Stimulated activated CD4-positive, alpha-beta T cell treated with anti-CD3 and anti-CD28 coated beads, TNF-alpha, amount 100 ng/mL, for 24 hours (primary cell): ENCODE measurements around the gene IFFO2.

Experiments used
- DNase-seq, 3 experiments: peaks; one replicate each; pipeline ENCODE4 v3.0.0-alpha.2; 2020; ENCODE audit warnings: low read depth in 3 of 3

The IFFO2 gene

GRCh38 chr1:18936814-18937481 is 19.5 kb downstream of the IFFO2 start:
- DNase-seq: no peak

- no peak for DNase-seq
Observed at GRCh38 chr1:18936471-18936813, 20.0 kb downstream of the IFFO2 start.

GRCh38 chr1:18934205-18935000 is 22.1 kb downstream of the IFFO2 start:
- no peak for DNase-seq

GRCh38 chr1:18932879-18933278 is 23.6 kb downstream of the IFFO2 start:
- DNase-seq: no peak

- no peak for DNase-seq
Observed at GRCh38 chr1:18932387-18932786, 24.1 kb downstream of the IFFO2 start.

GRCh38 chr1:18931730-18932129 is 24.7 kb downstream of the IFFO2 start:
- no peak for DNase-seq

- no peak for DNase-seq
Observed at GRCh38 chr1:18929686-18930085, 26.8 kb downstream of the IFFO2 start.

- DNase-seq: no peak
Observed at GRCh38 chr1:18928985-18929384, 27.5 kb downstream of the IFFO2 start.

- DNase-seq: no peak
Observed at GRCh38 chr1:18928406-18928805, 28.1 kb downstream of the IFFO2 start.

GRCh38 chr1:18927654-18928272 is 28.7 kb downstream of the IFFO2 start:
- peak in 1 of 3 experiments; percentile 42 for DNase-seq

GRCh38 chr1:18927082-18927653 is 29.3 kb downstream of the IFFO2 start:
- no peak for DNase-seq

- DNase-seq: peak; percentile 72 to 85 (median 80)
Observed at GRCh38 chr1:18926315-18927081, 30.0 kb downstream of the IFFO2 start.

GRCh38 chr1:18925279-18925678 is 31.2 kb downstream of the IFFO2 start:
- no peak for DNase-seq

GRCh38 chr1:18924221-18924691 is 32.2 kb downstream of the IFFO2 start:
- DNase-seq: no peak

GRCh38 chr1:18923756-18924211 is 32.7 kb downstream of the IFFO2 start:
- no peak for DNase-seq

- DNase-seq: no peak
Observed at GRCh38 chr1:18922848-18923755, 33.4 kb downstream of the IFFO2 start.

GRCh38 chr1:18922319-18922726 is 34.2 kb downstream of the IFFO2 start:
- DNase-seq: no peak

GRCh38 chr1:18921516-18922251 is 34.8 kb downstream of the IFFO2 start:
- no peak for DNase-seq

- DNase-seq: no peak
Observed at GRCh38 chr1:18920931-18921330, 35.5 kb downstream of the IFFO2 start.

GRCh38 chr1:18919956-18920355 is 36.5 kb downstream of the IFFO2 start:
- no peak for DNase-seq
